ENCODE results near the gene HP. TPM values are rescaled to one million over a fixed set of nuclear protein-coding genes. Genes with fewer than 3 reads are reported as not detected.

The HP gene
- total and polyA plus RNA-seq, 10 of the 15 experiments (the other 5 are each of a cell fraction or from before 2014, with no cell fraction given), result 10.8 TPM; not detected in 9

DNA sequence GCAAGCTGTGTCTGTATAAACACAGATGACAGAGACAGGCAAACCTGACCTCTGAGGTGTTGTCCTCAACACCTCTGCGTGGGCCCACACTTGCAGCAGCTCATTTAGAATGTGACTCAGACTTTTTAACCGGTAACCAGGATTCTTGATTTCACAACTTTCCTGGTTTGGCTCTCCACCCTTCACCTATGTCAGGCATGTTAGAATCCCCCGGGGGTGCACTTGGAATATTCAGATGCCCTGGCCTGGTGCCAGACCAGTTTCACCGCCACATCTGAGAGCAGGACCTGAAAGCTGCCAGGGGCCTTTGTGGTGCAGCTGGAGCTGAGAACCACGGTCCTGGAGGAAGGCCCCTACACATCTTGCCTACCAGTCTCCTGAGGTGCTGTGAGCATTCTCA, 40.9 kb upstream of the HP start:
- H3K4me2 ChIP-seq (ENCODE audit: control insufficient read depth, insufficient read depth), result no peak overlapping the region
- no peak overlapping the region for H3K27ac ChIP-seq (ENCODE audit: control insufficient read depth, insufficient read depth)
- in situ Hi-C loops (cut with MboI), result no loop called here
- TF ChIP-seq, protein P1, sequence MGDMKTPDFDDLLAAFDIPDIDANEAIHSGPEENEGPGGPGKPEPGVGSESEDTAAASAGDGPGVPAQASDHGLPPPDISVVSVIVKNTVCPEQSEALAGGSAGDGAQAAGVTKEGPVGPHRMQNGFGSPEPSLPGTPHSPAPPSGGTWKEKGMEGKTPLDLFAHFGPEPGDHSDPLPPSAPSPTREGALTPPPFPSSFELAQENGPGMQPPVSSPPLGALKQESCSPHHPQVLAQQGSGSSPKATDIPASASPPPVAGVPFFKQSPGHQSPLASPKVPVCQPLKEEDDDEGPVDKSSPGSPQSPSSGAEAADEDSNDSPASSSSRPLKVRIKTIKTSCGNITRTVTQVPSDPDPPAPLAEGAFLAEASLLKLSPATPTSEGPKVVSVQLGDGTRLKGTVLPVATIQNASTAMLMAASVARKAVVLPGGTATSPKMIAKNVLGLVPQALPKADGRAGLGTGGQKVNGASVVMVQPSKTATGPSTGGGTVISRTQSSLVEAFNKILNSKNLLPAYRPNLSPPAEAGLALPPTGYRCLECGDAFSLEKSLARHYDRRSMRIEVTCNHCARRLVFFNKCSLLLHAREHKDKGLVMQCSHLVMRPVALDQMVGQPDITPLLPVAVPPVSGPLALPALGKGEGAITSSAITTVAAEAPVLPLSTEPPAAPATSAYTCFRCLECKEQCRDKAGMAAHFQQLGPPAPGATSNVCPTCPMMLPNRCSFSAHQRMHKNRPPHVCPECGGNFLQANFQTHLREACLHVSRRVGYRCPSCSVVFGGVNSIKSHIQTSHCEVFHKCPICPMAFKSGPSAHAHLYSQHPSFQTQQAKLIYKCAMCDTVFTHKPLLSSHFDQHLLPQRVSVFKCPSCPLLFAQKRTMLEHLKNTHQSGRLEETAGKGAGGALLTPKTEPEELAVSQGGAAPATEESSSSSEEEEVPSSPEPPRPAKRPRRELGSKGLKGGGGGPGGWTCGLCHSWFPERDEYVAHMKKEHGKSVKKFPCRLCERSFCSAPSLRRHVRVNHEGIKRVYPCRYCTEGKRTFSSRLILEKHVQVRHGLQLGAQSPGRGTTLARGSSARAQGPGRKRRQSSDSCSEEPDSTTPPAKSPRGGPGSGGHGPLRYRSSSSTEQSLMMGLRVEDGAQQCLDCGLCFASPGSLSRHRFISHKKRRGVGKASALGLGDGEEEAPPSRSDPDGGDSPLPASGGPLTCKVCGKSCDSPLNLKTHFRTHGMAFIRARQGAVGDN (IDR thresholded peaks at IDR 0.05), result no peak
- TF ChIP-seq IKZF1 (conservative IDR thresholded peaks at IDR 0.05), result 0 out of 2 replicates have a peak, but pooled peaks have one; percentile 17
- TF ChIP-seq WRNIP1 (IDR thresholded peaks at IDR 0.05; ENCODE audit: borderline replicate concordance, low read depth, low read length), result no peak
- ChIA-PET RAD21 (ENCODE audit: unreplicated experiment) (no interaction called here), CTCF (interaction anchor here (1.3 to 2.2 kb wide), 2 partner anchors 82 to 402 kb away, joined by 3 to 5 read pairs; no protein-coding TSS in a partner anchor), SMC1A (ENCODE audit: uncharacterized antibody, unreplicated experiment) (interaction anchor here (0.8 kb wide), 1 partner anchor 52 kb away, joined by 3 read pairs; no protein-coding TSS in a partner anchor), POLR2A (interaction anchor here (0.5 to 0.6 kb wide), 2 partner anchors 95 to 183 kb away, joined by 3 to 6 read pairs; no protein-coding TSS in a partner anchor)
- no peak overlapping the region for H3K4me3 ChIP-seq
- no peak overlapping the region for H2AFZ ChIP-seq (ENCODE audit: control insufficient read depth, low read depth, low read length)
- H3K9me3 ChIP-seq (replicated peaks; ENCODE audit: control insufficient read depth, insufficient read depth, low read length), result no peaks in the 10 kb centered on the region
- no peak overlapping the region for H3K9ac ChIP-seq (ENCODE audit: control insufficient read depth, insufficient read depth, low read length)
- intact Hi-C loops (cut with micrococcal nuclease; ENCODE audit: unreplicated experiment), result no loop called here
- 72% methylated on average over 5 of the region's 5 CpGs for WGBS (ENCODE audit: insufficient coverage, insufficient replicate concordance, low lambda C conversion rate, missing lambda C conversion rate)
- H4K20me1 ChIP-seq (ENCODE audit: control insufficient read depth, insufficient read depth), result no peaks in the 10 kb centered on the region
- no peaks in the 10 kb centered on the region for H3K27me3 ChIP-seq (replicated peaks in 1 of 2; ENCODE audit: control insufficient read depth in 2 of 2, insufficient read depth in 2 of 2, low read length in 1 of 2)
- H3K36me3 ChIP-seq (ENCODE audit: control insufficient read depth in 2 of 2, insufficient read depth in 2 of 2, low read length in 1 of 2), result peaks cover 3 to 8% of the 10 kb centered on the region in 2 experiments
- DNase-seq (ENCODE audit: low read depth, low spot score), result no peak
- H3K4me1 ChIP-seq (ENCODE audit: control insufficient read depth, insufficient read depth, low read length), result 0 out of 2 replicates have a peak, but pooled peaks cover 4% of the 10 kb centered on the region
- peaks cover 4% of the 10 kb centered on the region for H3K79me2 ChIP-seq (ENCODE audit: control insufficient read depth, insufficient read depth, low read length)
- FAIRE-seq, result no peak
- ATAC-seq, result no peak
- BruUV-seq (replicated peaks), result no TSS peak

All from GM12878 (cell line).